Measurements from ENCODE around the gene RAPGEF3.

DNA sequence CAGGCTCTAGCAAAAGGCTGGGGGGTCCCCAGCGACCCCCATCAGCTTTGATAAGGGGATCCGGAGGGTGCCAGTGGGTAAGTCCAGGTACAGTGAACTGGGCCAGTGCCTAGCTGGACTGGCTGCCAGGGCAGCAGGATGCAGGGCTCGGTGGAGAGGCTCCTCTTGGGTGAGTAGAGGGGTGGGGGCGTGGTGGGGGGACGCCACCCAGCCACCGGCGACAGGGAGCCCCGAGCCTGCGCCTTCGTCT lies 171 bp downstream of the RAPGEF3 start:
- TF ChIP-seq, protein P1, sequence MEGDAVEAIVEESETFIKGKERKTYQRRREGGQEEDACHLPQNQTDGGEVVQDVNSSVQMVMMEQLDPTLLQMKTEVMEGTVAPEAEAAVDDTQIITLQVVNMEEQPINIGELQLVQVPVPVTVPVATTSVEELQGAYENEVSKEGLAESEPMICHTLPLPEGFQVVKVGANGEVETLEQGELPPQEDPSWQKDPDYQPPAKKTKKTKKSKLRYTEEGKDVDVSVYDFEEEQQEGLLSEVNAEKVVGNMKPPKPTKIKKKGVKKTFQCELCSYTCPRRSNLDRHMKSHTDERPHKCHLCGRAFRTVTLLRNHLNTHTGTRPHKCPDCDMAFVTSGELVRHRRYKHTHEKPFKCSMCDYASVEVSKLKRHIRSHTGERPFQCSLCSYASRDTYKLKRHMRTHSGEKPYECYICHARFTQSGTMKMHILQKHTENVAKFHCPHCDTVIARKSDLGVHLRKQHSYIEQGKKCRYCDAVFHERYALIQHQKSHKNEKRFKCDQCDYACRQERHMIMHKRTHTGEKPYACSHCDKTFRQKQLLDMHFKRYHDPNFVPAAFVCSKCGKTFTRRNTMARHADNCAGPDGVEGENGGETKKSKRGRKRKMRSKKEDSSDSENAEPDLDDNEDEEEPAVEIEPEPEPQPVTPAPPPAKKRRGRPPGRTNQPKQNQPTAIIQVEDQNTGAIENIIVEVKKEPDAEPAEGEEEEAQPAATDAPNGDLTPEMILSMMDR (IDR thresholded peaks at IDR 0.05; ENCODE audit: insufficient read depth, low read length), result no peak
- TF ChIP-seq GABPA (IDR thresholded peaks at IDR 0.05; ENCODE audit: low read depth) (no peak), POLR2AphosphoS5 (IDR thresholded peaks at IDR 0.05; ENCODE audit: low read depth) (no peak)

Data from HL-60 (cell line).